ENCODE measurements around the gene CCL23.

The CCL23 gene

GRCh38 chr17:35981246-35981645 lies 36.5 kb downstream of the CCL23 start, which contains the start of gene CCL16:
CCL16 (minus strand) TSS chr17:35981497; CDS start chr17:35981420, 77 bp downstream.
- DNase-seq (ENCODE audit: low read depth in 1 of 2, low spot score in 1 of 2) = no peak
- H3K27ac ChIP-seq (replicated peaks) = no peak within 1 kb of the TSS
- no peak within 1 kb of the TSS for H3K4me3 ChIP-seq (replicated peaks; ENCODE audit: insufficient read depth, low read length)
- TF ChIP-seq CTCF (IDR thresholded peaks at IDR 0.05; ENCODE audit: insufficient read depth, low read length) (no peak), POLR2AphosphoS5 (IDR thresholded peaks at IDR 0.05; ENCODE audit: low read depth) (no peak), REST (IDR thresholded peaks at IDR 0.05; ENCODE audit: insufficient replicate concordance, low read depth) (no peak), GABPA (IDR thresholded peaks at IDR 0.05; ENCODE audit: low read depth) (no peak), SPI1 (IDR thresholded peaks at IDR 0.05; ENCODE audit: borderline replicate concordance, low read depth) (no peak)
- H3K27me3 ChIP-seq (ENCODE audit: insufficient read depth, poor library complexity, severe bottlenecking) = no peaks in the 10 kb centered on the region

GRCh38 chr17:35978346-35978745 lies 39.4 kb downstream of the CCL23 start:
- Histone ChIP-seq H3K27me3 (ENCODE audit: insufficient read depth, poor library complexity, severe bottlenecking) (no peaks in the 10 kb centered on the region), H3K4me3 (replicated peaks; ENCODE audit: insufficient read depth, low read length) (no peak overlapping the region), H3K27ac (replicated peaks) (no peak overlapping the region)
- TF ChIP-seq CTCF (IDR thresholded peaks at IDR 0.05; ENCODE audit: insufficient read depth, low read length) = no peak
- no peak for TF ChIP-seq REST (IDR thresholded peaks at IDR 0.05; ENCODE audit: insufficient replicate concordance, low read depth)
- no peak for TF ChIP-seq GABPA (IDR thresholded peaks at IDR 0.05; ENCODE audit: low read depth)
- TF ChIP-seq POLR2AphosphoS5 (IDR thresholded peaks at IDR 0.05; ENCODE audit: low read depth) = no peak
- no peak for TF ChIP-seq SPI1 (IDR thresholded peaks at IDR 0.05; ENCODE audit: borderline replicate concordance, low read depth)
- DNase-seq (ENCODE audit: low read depth in 1 of 2, low spot score in 1 of 2) = no peak

- no peak overlapping the region for H3K4me3 ChIP-seq (replicated peaks; ENCODE audit: insufficient read depth, low read length)
- TF ChIP-seq GABPA (IDR thresholded peaks at IDR 0.05; ENCODE audit: low read depth) = no peak
These were observed 40.3 kb downstream of the CCL23 start for GRCh38 chr17:35977509-35977908.

GRCh38 chr17:35973333-35974260 lies 44.2 kb downstream of the CCL23 start:
- Histone ChIP-seq H3K27me3 (ENCODE audit: insufficient read depth, poor library complexity, severe bottlenecking) (no peaks in the 10 kb centered on the region), H3K4me3 (replicated peaks; ENCODE audit: insufficient read depth, low read length) (no peak overlapping the region), H3K27ac (replicated peaks) (no peak overlapping the region)
- no peak for TF ChIP-seq GABPA (IDR thresholded peaks at IDR 0.05; ENCODE audit: low read depth)
- no peak for TF ChIP-seq SPI1 (IDR thresholded peaks at IDR 0.05; ENCODE audit: borderline replicate concordance, low read depth)
- TF ChIP-seq POLR2AphosphoS5 (IDR thresholded peaks at IDR 0.05; ENCODE audit: low read depth) = no peak
- no peak for TF ChIP-seq REST (IDR thresholded peaks at IDR 0.05; ENCODE audit: insufficient replicate concordance, low read depth)
- TF ChIP-seq CTCF (IDR thresholded peaks at IDR 0.05; ENCODE audit: insufficient read depth, low read length) = no peak
- DNase-seq (ENCODE audit: low read depth in 1 of 2, low spot score in 1 of 2) = no peak

More at GRCh38 chr17:35977509-35977908, 40.3 kb downstream of the CCL23 start:
- Histone ChIP-seq H3K27ac (replicated peaks) (no peak overlapping the region), H3K27me3 (ENCODE audit: insufficient read depth, poor library complexity, severe bottlenecking) (no peaks in the 10 kb centered on the region)
- no peak for DNase-seq (ENCODE audit: low read depth in 1 of 2, low spot score in 1 of 2)
